ENCODE measurements around the gene FRMD4A.
A peak's percentile ranks its signal among the peaks of the same experiment; 100 is the strongest.

FRMD4A gene

GRCh38 chr10:13707156-13707881 lies 623.4 kb downstream of the FRMD4A start:
- peak; percentile 92 for DNase-seq

DNA sequence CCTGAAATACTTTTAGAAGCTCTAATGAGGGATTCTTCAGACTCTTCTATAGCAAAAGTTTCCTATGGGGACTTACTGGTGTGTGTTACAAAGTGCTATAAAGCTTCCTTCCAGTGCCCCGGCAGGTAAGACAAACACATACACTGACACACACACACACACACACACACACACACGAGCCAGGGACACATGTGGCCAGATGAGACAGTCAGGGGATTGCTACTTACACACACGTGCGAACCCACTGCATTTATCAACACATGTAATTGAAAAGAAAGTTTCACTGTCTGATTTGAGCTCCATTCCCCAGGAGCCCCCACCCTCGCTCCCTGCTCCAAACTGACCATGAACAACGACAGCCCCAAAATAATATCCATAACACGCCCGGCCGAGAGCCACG lies 624.1 kb downstream of the FRMD4A start:
- DNase-seq, result no peak

DNA sequence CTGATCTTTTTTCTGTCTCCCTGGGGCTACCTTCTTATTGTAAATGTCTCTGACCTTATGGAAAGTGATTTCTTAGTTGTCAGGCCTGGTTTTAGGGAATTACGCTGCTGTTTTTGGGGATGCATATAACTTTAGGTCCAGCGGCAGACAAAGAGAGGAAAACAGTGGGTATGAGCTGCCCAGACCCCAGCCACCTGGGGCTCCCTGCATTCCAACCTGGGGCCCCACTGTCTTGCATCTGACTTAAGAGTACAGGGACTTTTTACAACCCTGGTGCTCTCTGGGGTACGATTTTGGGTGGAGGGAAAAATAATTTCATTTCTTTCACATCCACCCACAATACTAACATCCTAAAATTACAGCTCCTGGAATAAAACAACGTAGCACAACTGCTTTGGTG lies 624.5 kb downstream of the FRMD4A start:
- no peak for DNase-seq

DNA sequence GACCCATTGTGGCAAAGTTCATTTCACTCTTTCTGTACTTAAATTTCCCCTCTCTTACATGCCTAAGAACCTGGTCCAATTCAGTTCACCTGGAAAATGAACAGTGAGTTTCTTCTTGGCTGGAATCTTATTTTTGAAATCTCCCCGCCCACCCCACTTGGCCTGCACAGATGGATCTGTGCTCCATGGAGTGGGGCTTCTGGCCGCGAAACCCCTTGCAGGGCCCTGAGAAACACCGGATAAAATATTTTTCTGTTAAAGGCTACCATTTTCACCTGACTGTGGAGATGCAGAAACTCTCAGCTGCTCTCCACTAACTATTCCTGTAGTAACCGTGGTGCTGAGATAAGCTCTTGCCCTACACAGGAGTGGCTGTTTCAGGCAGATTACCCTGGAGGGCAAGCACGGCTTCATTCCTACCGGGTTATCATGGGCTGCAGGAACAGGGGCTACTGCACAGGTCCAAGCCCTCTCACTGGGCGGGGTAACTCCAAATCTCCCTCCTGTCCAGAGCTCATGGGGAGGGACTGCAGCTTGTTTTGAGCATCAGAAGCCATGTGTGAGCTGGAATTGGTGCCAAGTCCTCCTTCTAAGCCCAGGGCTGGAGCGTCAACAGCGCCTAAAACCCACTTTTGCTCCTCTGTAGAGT lies 625.1 kb downstream of the FRMD4A start:
- peak; percentile 79 for DNase-seq

- no peak for DNase-seq
These were observed 625.8 kb downstream of the FRMD4A start for GRCh38 chr10:13704964-13705363.

DNA sequence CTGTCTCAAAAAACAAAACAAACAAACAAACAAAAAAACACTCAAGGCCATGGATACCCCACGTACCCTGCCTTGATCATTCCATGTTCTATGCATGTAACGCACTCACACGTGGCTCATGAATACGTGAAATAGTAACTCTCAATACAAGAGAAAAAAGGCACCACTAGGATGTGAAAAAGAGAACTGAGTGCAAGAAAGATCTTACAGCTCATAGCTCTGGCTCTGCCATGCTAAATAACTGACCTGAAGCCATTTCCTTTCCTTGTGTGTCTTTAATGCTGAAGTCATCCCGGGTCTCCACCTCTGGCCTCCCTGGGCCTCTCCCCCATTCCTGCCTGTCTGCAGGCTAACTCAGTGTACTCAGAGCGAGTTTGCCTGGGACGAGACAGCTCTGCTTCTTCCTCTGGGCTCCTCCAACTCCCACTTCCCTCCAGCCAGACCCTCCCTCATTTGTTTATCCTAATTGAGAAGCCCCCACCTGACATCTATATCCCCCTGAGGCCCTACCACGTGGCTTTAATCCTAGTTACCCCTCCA lies 626.7 kb downstream of the FRMD4A start:
- DNase-seq, result peak; percentile 74

DNA sequence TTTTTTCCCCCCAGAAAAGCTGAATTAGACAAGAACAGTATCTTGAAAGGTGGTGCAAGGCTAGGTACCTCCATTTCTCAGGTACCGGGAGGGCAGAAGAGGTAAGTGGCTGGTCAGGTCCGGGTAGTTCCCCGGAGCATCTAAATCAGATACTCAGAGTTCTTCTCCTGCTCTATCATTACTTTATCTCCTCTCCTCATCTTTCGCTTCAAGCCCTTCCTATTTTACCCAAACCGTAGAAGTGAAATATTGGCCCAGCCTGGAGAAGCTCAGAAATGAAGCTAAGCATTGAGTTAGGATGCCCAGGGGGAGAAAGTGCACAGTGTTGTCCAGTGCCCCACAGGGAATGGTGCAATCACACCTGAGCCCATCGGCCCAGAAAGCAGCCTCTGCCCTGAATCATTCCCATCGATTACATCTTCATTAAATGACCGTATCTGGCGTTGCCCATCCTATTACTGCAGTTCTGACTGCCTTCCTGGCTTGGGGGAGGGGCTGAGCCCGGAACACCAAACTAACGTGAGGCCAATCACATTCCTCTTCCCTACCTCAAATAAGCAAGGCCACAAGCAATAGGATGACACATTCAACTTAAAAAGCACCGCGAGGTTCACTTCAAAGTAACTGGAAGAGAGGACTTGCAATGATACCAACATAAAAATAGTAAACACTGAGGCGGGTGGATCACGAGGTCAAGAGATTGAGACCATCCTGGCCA lies 627.5 kb downstream of the FRMD4A start:
- DNase-seq, result no peak

DNA sequence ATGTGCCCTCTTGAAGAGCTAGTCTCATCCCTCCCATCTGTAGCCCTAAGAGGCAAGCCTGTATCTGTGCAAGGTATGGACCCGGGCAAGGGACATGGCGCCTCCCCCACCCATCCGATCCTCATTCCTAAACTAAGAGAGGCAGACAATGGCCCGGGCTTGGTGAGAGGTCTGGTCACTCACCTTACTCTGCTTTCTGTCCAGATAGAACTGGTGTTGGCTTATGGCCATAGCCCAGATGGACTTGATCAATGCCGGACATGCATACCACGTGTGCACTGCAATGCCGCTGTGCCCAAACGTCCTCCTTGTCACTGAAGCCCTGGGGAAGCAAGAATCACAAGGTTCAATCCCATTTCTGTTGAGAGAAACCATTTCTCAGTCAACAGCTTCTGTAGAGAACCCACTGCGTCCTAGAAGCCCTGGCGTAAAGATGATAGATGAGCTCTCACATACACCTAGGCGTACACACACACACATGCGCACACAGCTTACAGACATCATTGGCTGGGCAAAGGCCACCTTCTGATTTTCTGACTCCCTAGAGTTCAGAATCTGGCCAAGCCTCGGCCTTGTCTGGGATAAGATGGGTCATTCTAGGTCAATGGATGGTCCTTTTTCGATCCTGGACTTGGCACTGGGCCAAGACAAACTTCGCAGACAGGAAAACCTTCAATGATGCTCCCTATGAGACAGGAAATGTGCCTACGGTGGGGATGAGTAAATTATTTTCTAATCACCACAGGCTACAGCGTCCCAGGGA lies 629.4 kb downstream of the FRMD4A start:
- DNase-seq, result no peak

GRCh38 chr10:13700473-13701144 lies 630.1 kb downstream of the FRMD4A start:
- no peak for DNase-seq

DNA sequence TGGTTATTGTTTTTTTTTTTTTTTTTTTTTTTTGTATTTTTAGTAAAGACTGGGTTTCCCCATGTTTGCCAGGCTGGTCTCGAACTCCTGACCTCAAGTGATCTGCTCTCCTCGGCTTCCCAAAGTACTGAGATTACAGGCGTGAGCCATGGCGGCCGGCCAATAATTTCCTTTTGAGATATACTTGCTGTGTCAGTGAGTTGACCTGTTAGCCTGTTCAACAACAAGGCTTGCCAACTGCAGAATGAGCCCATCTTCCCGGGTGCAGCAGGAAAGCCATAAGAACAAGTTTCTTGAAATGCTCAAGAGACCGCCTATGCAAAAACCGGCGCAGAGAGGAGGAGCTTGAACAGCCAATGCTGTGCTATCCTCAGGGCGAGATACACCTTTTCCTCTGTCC lies 631.5 kb downstream of the FRMD4A start:
- no peak for DNase-seq

DNA sequence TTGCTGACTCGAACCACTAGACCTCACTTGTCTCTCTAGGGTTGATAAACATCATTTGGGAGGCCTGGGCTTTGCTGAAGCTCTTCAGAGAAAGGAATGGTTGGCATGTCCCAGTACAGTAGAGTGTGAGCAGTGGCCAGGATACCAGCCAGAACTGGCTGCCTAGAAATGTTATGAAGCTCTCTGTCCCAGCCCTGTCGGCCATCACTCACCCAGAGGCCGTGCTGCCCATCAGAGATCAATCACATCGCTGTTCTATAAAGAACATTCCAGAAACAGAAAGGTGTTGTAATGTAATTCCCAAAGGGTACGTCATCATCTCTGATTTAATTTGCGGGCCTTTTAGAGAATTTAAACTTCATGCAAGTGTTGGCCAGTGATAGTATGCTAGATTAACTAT lies 632.5 kb downstream of the FRMD4A start:
- no peak for DNase-seq

GRCh38 chr10:13696071-13696470 lies 634.7 kb downstream of the FRMD4A start:
- DNase-seq, result no peak

DNA sequence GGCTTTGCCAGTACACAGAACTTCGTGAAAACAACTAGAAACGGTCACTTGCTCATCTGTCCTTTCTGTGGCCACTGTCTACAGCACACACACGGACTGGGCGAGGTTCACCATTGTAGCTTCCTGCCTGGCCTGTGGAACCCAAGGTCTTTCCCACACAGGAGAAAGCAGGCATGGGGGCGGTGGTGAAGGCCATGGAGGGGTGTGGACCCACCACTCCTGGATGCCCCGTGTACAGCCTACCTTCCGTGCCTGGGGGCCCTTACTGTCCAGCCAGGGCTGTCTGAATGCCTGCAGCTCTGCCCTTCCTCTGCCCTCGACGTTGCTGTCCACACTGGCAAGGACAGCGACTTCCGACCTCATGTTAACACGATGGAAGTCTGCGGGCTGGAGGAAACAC lies 635.1 kb downstream of the FRMD4A start:
- no peak for DNase-seq

- no peak for DNase-seq
These were observed 636.7 kb downstream of the FRMD4A start for GRCh38 chr10:13693783-13694700.

GRCh38 chr10:13690281-13690825 lies 640.4 kb downstream of the FRMD4A start:
- no peak for DNase-seq

DNA sequence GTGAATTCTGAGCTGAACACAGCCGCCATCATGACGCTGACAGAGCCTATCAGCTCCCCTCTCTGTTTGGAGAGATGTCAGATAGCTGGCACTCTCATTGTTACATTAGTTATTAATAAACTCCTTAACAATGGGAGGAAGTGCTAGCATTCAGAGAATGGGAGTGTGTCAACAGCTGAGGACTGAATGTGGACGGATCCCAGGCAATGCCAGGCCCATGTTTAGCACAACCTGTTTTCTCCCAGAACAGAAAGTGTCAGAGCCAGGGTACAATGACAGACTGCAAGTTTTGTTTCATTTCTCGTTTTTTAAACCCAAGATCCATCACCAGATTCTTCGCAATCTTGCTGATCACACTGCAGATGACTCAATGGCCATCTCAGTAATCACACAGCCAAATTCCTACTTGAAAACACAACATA lies 644.4 kb downstream of the FRMD4A start:
- no peak for DNase-seq

DNA sequence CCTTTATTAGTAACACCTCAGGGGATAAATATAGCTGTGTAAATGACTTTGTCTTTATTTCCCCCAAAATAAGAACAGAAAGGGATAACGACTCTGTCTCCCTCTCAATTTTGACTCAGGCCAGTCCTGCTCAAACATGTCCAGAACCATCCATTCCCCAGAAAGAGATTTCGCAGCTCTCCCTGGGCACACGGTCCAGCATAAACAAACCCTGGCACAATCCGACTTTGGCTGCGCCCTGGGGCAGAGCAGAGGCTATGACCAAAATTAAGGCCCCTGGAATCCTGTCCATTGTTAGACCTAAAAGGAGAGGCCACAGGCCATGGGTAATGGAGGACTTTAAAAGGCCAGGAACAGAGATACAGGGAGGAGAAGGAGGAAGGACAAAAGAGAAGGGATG lies 644.8 kb downstream of the FRMD4A start:
- DNase-seq, result no peak

- DNase-seq, result no peak
These were observed 645.8 kb downstream of the FRMD4A start for GRCh38 chr10:13684806-13685482.

- no peak for DNase-seq
These were observed 646.4 kb downstream of the FRMD4A start for GRCh38 chr10:13684252-13684791.

DNA sequence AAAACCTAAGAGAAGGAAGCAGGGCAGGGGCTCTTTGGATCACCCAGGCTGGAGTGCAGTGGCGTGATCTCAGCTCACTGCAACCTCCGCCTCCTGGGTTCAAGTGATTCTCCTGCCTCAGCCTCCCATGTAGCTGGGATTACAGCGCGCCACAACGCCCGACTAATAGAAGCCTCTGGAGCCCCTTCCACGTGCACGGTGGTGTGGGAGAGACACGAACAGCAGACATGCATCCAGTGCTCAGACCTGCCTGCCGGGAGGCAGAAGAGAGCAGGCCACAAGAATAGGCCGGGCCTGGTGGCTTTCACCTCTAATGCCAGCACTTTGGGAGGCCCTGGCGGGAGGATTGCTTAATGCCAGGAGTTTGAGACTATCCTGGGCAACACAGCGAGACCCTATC lies 647.7 kb downstream of the FRMD4A start:
- no peak for DNase-seq
